ENCODE measurements around the gene LDHAL6A.

LDHAL6A gene

GRCh38 chr11:18493310-18493709, 37.7 kb downstream of the LDHAL6A start:
- no peak for TF ChIP-seq CTCF (IDR thresholded peaks at IDR 0.05; ENCODE audit: control extremely low read depth, extremely low read depth, low read depth, missing control alignments)
- no peak for DNase-seq (ENCODE audit: extremely low spot score)
- ChIA-PET CTCF (interaction anchor here (1.0 to 1.3 kb wide), 5 partner anchors 13 to 271 kb away, joined by 3 to 4 read pairs (median 3); no protein-coding TSS in a partner anchor), POLR2A (no interaction called here)

- CTCF ChIA-PET = interaction anchor here (1.5 kb wide), 1 partner anchor 227 kb away, joined by 3 read pairs; no protein-coding TSS in a partner anchor
- no peak for DNase-seq (ENCODE audit: extremely low spot score)
- no peak for TF ChIP-seq CTCF (IDR thresholded peaks at IDR 0.05; ENCODE audit: control extremely low read depth, extremely low read depth, low read depth, missing control alignments)
- POLR2A ChIA-PET = no interaction called here
Measured at GRCh38 chr11:18495271-18495670, 39.6 kb downstream of the LDHAL6A start.

- CTCF ChIA-PET = no interaction called here
- no peak for DNase-seq (ENCODE audit: extremely low spot score)
Measured at GRCh38 chr11:18495703-18496102, 40.0 kb downstream of the LDHAL6A start.

GRCh38 chr11:18498039-18498438, 42.4 kb downstream of the LDHAL6A start:
- no peak for TF ChIP-seq CTCF (IDR thresholded peaks at IDR 0.05; ENCODE audit: control extremely low read depth, extremely low read depth, low read depth, missing control alignments)
- ChIA-PET POLR2A (no interaction called here), CTCF (no interaction called here)
- DNase-seq (ENCODE audit: extremely low spot score) = no peak

More at GRCh38 chr11:18495703-18496102, 40.0 kb downstream of the LDHAL6A start:
- no peak for TF ChIP-seq CTCF (IDR thresholded peaks at IDR 0.05; ENCODE audit: control extremely low read depth, extremely low read depth, low read depth, missing control alignments)
- POLR2A ChIA-PET = no interaction called here

- ChIA-PET CTCF (interaction anchor here (0.8 kb wide), 1 partner anchor 12 kb away, joined by 3 read pairs; no protein-coding TSS in a partner anchor), POLR2A (no interaction called here)
- no peak for TF ChIP-seq CTCF (IDR thresholded peaks at IDR 0.05; ENCODE audit: control extremely low read depth, extremely low read depth, low read depth, missing control alignments)
- DNase-seq (ENCODE audit: extremely low spot score) = no peak
Measured at GRCh38 chr11:18501629-18502028, 46.0 kb downstream of the LDHAL6A start.

- CTCF ChIA-PET = interaction anchor here (0.8 kb wide), 1 partner anchor 11 kb away, joined by 3 read pairs; no protein-coding TSS in a partner anchor
- no peak for DNase-seq (ENCODE audit: extremely low spot score)
- TF ChIP-seq CTCF (IDR thresholded peaks at IDR 0.05; ENCODE audit: control extremely low read depth, extremely low read depth, low read depth, missing control alignments) = no peak
- POLR2A ChIA-PET = no interaction called here
Measured at GRCh38 chr11:18502352-18502751, 46.7 kb downstream of the LDHAL6A start.
